Dedifferentiated amniotic fluid mesenchymal stem cell (primary cell): Measurements from ENCODE around the gene INTS11.

Source experiments
- DNase-seq: peaks from one replicate; pipeline ENCODE4 v3.0.0-alpha.2; 2016; ENCODE audit errors: extremely low spot score

Gene INTS11

GRCh38 chr1:1343811-1344421 lies 19.5 kb upstream of the INTS11 start:
- DNase-seq, result no peak

DNA sequence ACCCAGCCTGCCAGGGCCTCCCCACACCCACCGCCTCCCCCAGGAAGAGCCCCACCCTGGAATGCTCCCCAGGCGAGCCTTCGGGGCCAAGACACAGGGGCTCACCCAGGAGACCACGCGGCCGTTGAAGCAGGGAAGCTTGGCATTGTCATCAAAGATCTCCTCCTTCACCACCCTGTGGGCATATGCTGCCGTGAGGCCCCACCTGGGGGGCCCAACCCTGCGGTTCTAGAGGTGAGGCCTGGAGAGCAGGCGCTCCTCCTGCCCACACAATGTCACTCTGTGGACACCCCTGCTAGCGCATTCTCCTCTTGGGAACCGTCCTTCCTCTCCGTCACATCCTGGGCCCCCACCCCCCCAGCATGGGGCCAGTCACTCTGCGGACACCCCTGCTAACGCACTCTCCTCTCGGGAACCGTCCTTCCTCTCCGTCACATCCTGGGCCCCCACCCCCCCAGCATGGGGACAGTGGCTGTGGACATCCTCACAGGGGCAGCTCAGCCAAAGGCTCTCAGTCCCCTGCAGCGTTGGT lies 18.2 kb upstream of the INTS11 start:
- DNase-seq, result no peak

- no peak for DNase-seq
Observed at GRCh38 chr1:1342061-1342562, 17.7 kb upstream of the INTS11 start.

GRCh38 chr1:1341549-1342021 lies 17.1 kb upstream of the INTS11 start:
- no peak for DNase-seq

GRCh38 chr1:1340791-1341548 lies 16.5 kb upstream of the INTS11 start:
- no peak for DNase-seq

DNA sequence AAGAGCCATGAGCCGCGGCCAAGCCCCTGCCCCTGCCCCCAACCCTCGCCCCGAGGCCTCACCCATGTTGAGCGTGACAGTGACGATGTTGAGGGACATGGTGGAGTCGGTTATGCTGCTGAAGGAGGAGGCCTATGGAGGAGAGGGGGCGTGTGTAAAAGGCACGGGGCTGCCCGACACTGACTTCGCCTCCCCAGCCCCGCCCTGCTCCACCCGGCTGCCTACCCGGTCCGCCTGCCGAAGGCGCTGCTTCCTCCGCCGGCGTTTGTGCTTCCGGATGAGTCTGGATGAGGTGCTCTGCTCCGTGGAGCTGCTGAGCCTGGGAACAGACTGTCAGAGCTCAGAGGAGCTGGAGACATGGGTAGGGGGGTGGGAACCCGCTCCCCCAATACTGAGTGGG lies 15.7 kb upstream of the INTS11 start:
- DNase-seq, result no peak

GRCh38 chr1:1338278-1338677 lies 13.8 kb upstream of the INTS11 start:
- DNase-seq, result no peak

GRCh38 chr1:1337793-1338147 lies 13.3 kb upstream of the INTS11 start:
- DNase-seq, result no peak

DNA sequence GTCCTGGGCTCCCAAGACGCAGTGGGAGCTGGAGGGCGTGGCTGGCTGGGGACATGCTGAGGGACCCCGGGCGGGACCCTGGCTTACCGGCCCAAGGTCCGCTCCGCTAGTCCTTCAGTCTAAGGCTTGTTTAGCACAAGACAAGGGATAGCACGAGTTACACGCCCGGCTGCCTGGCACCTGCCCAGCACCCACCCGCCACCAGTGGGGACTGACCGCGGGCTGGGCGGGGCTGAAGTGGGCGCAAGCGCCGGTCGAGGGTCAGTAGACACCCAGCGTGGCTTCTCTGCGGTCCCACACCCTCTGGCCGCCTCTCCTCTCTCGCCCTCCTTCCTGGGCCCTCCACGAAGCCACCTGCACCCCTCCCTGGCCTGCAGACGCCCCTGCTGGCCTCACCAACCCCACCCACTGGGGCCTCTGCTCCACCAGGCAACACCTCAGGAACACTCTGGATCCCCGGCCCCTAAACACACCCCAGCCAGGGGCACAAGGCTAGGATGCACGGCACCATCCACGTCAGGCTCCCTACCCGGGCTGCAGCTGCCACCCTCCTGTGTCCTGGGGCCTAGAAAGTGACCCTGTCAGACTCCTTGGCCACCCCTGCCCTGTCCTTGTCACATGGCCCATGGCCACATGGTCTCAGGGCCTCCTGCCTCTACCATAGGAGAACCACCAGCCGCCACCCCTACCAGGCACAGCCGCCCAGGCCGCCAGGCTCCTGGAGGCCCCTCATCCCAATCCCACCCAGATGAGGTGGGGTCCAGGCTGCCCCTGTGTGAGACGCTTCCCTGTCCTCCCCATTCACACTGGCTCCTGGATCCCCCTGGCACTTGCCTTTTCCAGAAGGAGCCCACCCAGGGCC lies 12.7 kb upstream of the INTS11 start:
- DNase-seq, result no peak

DNA sequence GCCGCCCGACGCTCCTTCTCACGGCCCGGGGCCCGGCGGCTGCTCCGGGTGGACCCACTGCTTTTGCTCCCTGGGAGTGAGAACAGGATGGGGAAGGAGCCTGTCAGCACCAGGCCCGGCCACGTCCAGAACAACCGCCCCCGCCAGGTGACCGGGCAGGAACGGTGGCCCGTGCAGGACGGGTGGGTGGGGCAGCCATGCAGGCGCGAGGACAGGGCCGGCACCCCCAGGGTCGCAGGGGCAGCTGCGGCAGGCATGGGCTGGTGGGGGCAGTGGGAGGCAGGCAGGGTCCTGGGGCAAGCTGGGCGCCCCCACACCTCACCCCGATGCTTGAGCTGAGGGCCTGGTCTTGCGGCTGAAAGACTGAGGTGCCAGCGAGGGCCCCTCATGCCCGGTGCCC lies 12.0 kb upstream of the INTS11 start:
- no peak for DNase-seq

DNA sequence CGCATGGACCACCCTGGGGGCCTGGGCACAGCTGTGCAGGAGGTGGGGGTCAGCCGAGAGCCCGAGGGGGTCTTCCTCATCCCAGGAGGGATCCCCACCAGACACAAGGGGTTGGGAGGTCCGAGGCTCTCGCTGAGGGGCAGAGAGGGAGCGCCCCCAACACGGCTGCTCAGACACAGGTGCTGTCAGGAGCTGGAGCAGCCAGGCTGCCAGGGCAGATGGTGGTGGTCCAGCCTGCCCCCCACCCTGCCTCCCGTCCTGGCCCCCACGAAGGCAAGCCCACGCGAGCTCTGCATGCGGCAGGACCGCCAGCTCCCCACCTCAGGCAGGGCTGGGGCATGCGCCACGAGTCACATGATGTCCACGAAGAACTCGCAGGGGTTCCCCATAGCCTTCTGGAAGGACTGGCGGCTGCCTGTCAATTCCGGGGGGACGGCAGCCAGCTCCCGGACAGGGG lies 11.4 kb upstream of the INTS11 start:
- no peak for DNase-seq

GRCh38 chr1:1335283-1335682 lies 10.8 kb upstream of the INTS11 start:
- DNase-seq, result no peak

GRCh38 chr1:1334835-1335234 lies 10.4 kb upstream of the INTS11 start:
- no peak for DNase-seq

- DNase-seq, result no peak
Observed at GRCh38 chr1:1333551-1334241, 9.2 kb upstream of the INTS11 start.

DNA sequence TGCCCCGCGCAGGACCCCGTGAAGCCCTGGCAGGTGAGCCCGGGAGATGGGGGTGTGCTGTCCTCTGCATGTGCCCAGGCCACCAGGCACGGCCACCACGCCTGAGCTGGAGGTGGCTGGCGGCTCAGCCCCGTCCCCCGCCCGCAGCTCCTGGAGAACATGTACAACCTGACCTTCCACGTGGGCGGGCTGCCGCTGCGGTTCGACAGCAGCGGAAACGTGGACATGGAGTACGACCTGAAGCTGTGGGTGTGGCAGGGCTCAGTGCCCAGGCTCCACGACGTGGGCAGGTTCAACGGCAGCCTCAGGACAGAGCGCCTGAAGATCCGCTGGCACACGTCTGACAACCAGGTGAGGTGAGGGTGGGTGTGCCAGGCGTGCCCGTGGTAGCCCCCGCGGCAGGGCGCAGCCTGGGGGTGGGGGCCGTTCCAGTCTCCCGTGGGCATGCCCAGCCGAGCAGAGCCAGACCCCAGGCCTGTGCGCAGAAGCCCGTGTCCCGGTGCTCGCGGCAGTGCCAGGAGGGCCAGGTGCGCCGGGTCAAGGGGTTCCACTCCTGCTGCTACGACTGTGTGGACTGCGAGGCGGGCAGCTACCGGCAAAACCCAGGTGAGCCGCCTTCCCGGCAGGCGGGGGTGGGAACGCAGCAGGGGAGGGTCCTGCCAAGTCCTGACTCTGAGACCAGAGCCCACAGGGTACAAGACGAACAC lies 8.5 kb upstream of the INTS11 start:
- DNase-seq, result no peak

- DNase-seq, result no peak
Observed at GRCh38 chr1:1332031-1332755, 7.7 kb upstream of the INTS11 start.

DNA sequence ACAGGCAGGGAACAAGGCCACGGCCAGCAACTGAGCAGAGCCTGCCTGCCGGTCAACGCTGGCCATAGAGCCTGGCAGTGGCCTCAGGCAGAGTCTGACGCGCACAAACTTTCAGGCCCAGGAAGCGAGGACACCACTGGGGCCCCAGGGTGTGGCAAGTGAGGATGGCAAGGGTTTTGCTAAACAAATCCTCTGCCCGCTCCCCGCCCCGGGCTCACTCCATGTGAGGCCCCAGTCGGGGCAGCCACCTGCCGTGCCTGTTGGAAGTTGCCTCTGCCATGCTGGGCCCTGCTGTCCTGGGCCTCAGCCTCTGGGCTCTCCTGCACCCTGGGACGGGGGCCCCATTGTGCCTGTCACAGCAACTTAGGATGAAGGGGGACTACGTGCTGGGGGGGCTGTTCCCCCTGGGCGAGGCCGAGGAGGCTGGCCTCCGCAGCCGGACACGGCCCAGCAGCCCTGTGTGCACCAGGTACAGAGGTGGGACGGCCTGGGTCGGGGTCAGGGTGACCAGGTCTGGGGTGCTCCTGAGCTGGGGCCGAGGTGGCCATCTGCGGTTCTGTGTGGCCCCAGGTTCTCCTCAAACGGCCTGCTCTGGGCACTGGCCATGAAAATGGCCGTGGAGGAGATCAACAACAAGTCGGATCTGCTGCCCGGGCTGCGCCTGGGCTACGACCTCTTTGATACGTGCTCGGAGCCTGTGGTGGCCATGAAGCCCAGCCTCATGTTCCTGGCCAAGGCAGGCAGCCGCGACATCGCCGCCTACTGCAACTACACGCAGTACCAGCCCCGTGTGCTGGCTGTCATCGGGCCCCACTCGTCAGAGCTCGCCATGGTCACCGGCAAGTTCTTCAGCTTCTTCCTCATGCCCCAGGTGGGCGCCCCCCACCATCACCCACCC lies 6.9 kb upstream of the INTS11 start, which contains the start of gene TAS1R3:
Gene TAS1R3, plus strand, starts transcription at position 213 of the 898 bp plus-strand sequence. Its CDS starts 66 bp downstream, at position 279.
- DNase-seq, result no peak

GRCh38 chr1:1330366-1331067 lies 6.1 kb upstream of the INTS11 start:
- DNase-seq, result peak; percentile 22
